ENCODE results near the gene PTH2R.
"Not testable (repeated sequence)": the region's sequence is repeated elsewhere in the genome, so short reads cannot be mapped to it uniquely, and the experiment has no call there.

PTH2R gene

DNA sequence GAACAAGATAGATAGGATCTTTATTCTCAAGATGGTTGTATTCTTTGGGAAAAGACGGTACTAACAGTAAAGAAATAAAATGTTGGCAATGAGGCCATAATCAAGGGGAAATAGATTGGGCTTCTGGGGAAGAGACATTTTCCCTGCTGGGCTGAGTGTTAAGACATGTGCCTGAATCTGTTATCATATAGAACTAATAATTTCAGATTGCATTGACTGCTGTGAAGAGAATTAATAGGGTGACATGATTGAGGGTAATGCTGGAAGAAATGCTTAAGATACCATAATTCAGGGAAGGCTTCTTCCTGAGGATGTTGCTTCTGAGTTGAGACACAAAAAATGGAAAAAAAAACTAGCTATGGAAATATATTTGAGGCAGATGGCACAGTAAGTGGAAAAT is 105.0 kb downstream of the PTH2R start:
- DNase-seq (ENCODE audit: low read depth in 1 of 2, low spot score in 1 of 2): no peak
- TF ChIP-seq POLR2AphosphoS5 (IDR thresholded peaks at IDR 0.05; ENCODE audit: low read depth) (no peak), SPI1 (IDR thresholded peaks at IDR 0.05; ENCODE audit: borderline replicate concordance, low read depth) (no peak), CTCF (IDR thresholded peaks at IDR 0.05; ENCODE audit: insufficient read depth, low read length) (no peak), GABPA (IDR thresholded peaks at IDR 0.05; ENCODE audit: low read depth) (no peak)
- TF ChIP-seq, protein P1, sequence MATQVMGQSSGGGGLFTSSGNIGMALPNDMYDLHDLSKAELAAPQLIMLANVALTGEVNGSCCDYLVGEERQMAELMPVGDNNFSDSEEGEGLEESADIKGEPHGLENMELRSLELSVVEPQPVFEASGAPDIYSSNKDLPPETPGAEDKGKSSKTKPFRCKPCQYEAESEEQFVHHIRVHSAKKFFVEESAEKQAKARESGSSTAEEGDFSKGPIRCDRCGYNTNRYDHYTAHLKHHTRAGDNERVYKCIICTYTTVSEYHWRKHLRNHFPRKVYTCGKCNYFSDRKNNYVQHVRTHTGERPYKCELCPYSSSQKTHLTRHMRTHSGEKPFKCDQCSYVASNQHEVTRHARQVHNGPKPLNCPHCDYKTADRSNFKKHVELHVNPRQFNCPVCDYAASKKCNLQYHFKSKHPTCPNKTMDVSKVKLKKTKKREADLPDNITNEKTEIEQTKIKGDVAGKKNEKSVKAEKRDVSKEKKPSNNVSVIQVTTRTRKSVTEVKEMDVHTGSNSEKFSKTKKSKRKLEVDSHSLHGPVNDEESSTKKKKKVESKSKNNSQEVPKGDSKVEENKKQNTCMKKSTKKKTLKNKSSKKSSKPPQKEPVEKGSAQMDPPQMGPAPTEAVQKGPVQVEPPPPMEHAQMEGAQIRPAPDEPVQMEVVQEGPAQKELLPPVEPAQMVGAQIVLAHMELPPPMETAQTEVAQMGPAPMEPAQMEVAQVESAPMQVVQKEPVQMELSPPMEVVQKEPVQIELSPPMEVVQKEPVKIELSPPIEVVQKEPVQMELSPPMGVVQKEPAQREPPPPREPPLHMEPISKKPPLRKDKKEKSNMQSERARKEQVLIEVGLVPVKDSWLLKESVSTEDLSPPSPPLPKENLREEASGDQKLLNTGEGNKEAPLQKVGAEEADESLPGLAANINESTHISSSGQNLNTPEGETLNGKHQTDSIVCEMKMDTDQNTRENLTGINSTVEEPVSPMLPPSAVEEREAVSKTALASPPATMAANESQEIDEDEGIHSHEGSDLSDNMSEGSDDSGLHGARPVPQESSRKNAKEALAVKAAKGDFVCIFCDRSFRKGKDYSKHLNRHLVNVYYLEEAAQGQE (IDR thresholded peaks at IDR 0.05; ENCODE audit: insufficient replicate concordance, low read depth): no peak
- no peaks in the 10 kb centered on the region for H3K27me3 ChIP-seq (ENCODE audit: insufficient read depth, poor library complexity, severe bottlenecking)
- no peak overlapping the region for H3K27ac ChIP-seq (replicated peaks)
- no peak overlapping the region for H3K4me3 ChIP-seq (replicated peaks; ENCODE audit: insufficient read depth, low read length)

DNA sequence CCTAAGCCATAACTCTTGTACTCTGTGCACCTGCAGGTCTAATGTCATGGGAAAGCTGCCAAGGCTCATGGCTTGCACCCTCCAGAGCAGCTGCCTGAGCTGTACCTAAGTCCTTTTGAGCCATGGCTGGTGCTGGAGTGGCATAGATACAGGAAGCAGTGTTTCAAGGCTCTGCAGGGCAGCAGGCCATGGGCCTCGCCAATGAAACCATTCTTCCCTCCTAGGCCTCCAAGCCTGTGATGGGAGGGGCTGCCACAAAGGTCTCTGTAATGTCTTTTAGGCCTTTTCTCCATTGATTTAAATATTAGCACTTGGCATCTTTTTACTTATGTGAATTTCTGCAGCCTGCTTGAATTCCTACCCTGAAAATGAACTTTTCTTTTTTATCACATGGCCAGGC is 108.5 kb downstream of the PTH2R start:
- no peak for DNase-seq (ENCODE audit: low read depth in 1 of 2, low spot score in 1 of 2)
- Histone ChIP-seq H3K27me3 (ENCODE audit: insufficient read depth, poor library complexity, severe bottlenecking) (no peaks in the 10 kb centered on the region), H3K4me3 (replicated peaks; ENCODE audit: insufficient read depth, low read length) (no peak overlapping the region), H3K27ac (replicated peaks) (no peak overlapping the region)
- TF ChIP-seq GABPA (IDR thresholded peaks at IDR 0.05; ENCODE audit: low read depth) (no peak), CTCF (IDR thresholded peaks at IDR 0.05; ENCODE audit: insufficient read depth, low read length) (no peak), POLR2AphosphoS5 (IDR thresholded peaks at IDR 0.05; ENCODE audit: low read depth) (no peak), SPI1 (IDR thresholded peaks at IDR 0.05; ENCODE audit: borderline replicate concordance, low read depth) (no peak)
- TF ChIP-seq, protein P1 (IDR thresholded peaks at IDR 0.05; ENCODE audit: insufficient replicate concordance, low read depth): no peak

GRCh38 chr2:208523069-208523468 is 116.5 kb downstream of the PTH2R start:
- not testable (repeated sequence) for H3K4me3 ChIP-seq (replicated peaks; ENCODE audit: insufficient read depth, low read length); H3K27ac ChIP-seq (replicated peaks); H3K27me3 ChIP-seq (ENCODE audit: insufficient read depth, poor library complexity, severe bottlenecking); DNase-seq (ENCODE audit: low read depth in 1 of 2, low spot score in 1 of 2)

GRCh38 chr2:208525165-208525564 is 118.6 kb downstream of the PTH2R start:
- not testable (repeated sequence) for H3K27ac ChIP-seq (replicated peaks); DNase-seq (ENCODE audit: low read depth in 1 of 2, low spot score in 1 of 2)

GRCh38 chr2:208529796-208530195 is 123.2 kb downstream of the PTH2R start:
- Histone ChIP-seq H3K27me3 (ENCODE audit: insufficient read depth, poor library complexity, severe bottlenecking) (no peaks in the 10 kb centered on the region), H3K27ac (replicated peaks) (no peak overlapping the region), H3K4me3 (replicated peaks; ENCODE audit: insufficient read depth, low read length) (no peak overlapping the region)
- DNase-seq (ENCODE audit: low read depth in 1 of 2, low spot score in 1 of 2): no peak
- TF ChIP-seq POLR2AphosphoS5 (IDR thresholded peaks at IDR 0.05; ENCODE audit: low read depth) (no peak), CTCF (IDR thresholded peaks at IDR 0.05; ENCODE audit: insufficient read depth, low read length) (no peak), GABPA (IDR thresholded peaks at IDR 0.05; ENCODE audit: low read depth) (no peak), SPI1 (IDR thresholded peaks at IDR 0.05; ENCODE audit: borderline replicate concordance, low read depth) (no peak)
- TF ChIP-seq, protein P1 (IDR thresholded peaks at IDR 0.05; ENCODE audit: insufficient replicate concordance, low read depth): no peak

More at GRCh38 chr2:208525165-208525564, 118.6 kb downstream of the PTH2R start:
- not testable (repeated sequence) for H3K27me3 ChIP-seq (ENCODE audit: insufficient read depth, poor library complexity, severe bottlenecking); H3K4me3 ChIP-seq (replicated peaks; ENCODE audit: insufficient read depth, low read length)
